ENCODE data around the gene EPHX1. TPM values are rescaled to one million over a fixed set of nuclear protein-coding genes. Genes with fewer than 3 reads are reported as not detected.

Gene EPHX1
- total RNA-seq, 4 donors from 2014 or later = 28.9 to 109 (median 59.9) TPM

DNA sequence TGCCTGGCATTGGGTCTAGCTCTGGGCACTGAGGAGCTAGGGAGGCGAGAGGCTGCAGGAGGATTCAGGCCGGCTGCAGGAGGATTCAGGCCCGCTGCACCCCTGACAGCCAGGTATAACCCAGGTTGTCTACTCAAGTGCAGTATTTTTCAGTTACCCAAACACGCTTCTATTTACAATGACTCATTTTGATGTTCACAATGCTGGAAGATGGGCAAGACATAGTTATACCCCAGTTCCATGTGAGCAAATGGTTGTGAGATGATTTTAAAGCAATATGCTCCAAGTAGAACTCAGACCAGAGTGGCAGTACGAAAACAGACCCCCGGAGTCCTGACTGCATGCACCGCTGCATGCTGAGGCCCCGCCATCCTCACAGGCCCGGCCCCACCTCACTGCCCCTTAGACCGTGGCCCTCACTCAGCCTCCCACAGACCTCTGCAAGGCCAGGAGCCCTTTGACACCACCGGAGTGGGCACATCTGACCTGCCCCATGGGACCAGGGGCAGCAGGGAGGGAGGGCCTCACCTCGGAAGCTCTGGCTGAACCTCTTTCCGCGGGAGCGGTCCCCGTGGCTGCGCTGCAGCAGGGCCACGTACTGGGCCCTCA is 78.5 kb downstream of the EPHX1 start:
- no peak overlapping the region for H3K27ac ChIP-seq
- H3K4me1 ChIP-seq = peaks cover 0 to 34% (median 0%) of the 10 kb centered on the region in 4 donors
- H3K4me3 ChIP-seq = peak overlapping the region in 1 of 4 donors; percentile 5
- H3K36me3 ChIP-seq = no peaks in the 10 kb centered on the region
- DNase-seq = no peak
- H3K27me3 ChIP-seq = no peaks in the 10 kb centered on the region
- no peaks in the 10 kb centered on the region for H3K9me3 ChIP-seq
- TF ChIP-seq, protein P1, sequence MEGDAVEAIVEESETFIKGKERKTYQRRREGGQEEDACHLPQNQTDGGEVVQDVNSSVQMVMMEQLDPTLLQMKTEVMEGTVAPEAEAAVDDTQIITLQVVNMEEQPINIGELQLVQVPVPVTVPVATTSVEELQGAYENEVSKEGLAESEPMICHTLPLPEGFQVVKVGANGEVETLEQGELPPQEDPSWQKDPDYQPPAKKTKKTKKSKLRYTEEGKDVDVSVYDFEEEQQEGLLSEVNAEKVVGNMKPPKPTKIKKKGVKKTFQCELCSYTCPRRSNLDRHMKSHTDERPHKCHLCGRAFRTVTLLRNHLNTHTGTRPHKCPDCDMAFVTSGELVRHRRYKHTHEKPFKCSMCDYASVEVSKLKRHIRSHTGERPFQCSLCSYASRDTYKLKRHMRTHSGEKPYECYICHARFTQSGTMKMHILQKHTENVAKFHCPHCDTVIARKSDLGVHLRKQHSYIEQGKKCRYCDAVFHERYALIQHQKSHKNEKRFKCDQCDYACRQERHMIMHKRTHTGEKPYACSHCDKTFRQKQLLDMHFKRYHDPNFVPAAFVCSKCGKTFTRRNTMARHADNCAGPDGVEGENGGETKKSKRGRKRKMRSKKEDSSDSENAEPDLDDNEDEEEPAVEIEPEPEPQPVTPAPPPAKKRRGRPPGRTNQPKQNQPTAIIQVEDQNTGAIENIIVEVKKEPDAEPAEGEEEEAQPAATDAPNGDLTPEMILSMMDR (IDR thresholded peaks at IDR 0.05) = no peak
- no peak for TF ChIP-seq POLR2A (IDR thresholded peaks at IDR 0.05)

DNA sequence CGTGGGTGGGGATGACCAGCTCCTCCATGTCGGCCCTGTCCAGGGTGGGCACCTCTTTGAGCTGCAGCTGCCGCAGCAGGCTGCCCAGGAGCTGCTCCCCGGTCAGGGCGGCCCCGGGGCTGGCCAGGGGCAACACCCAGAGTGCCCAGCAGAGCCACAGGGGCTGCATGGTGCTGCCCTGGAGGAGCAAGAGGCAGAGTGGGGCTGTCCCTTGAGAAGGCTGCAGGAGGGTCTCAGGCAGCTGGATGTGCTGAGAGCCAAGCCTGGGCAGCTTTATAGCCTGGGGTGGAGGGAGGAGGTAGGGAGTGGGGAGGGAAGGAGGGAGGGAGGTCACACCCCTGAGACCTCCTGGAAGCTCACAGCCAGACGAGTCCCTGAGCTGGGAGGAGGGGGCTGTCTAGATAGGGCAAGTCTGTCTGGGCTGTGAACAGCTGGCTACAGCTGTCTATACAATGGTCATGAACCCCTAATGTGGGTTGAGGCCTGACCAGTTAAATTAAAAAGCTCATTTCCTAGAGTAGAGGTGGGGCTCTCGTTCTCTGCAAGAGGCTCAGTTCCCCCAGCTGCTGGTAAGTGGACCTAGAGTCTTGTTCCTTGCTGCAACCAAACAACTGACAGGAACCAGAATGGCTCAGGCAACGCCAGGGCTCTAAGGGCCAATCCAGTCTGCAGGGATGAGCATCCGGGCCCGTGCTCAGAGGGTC is 79.1 kb downstream of the EPHX1 start, which contains the start of gene LEFTY1:
Gene LEFTY1, minus strand, starts transcription at position 249 of the 704 bp plus-strand sequence. Its CDS starts 80 bp downstream, at position 169.
- Histone ChIP-seq H3K4me3 (peak within 1 kb of the TSS in 1 of 4 donors; percentile 5), H3K9me3 (no peaks in the 10 kb centered on the region), H3K4me1 (peaks cover 0 to 34% (median 0%) of the 10 kb centered on the region in 4 donors), H3K27ac (peak within 1 kb of the TSS in 2 of 4 donors; percentile 1 to 39), H3K36me3 (no peaks in the 10 kb centered on the region), H3K27me3 (no peaks in the 10 kb centered on the region)
- no peak for TF ChIP-seq POLR2A (IDR thresholded peaks at IDR 0.05)
- TF ChIP-seq, protein P1 (IDR thresholded peaks at IDR 0.05) = no peak
- DNase-seq = no peak

DNA sequence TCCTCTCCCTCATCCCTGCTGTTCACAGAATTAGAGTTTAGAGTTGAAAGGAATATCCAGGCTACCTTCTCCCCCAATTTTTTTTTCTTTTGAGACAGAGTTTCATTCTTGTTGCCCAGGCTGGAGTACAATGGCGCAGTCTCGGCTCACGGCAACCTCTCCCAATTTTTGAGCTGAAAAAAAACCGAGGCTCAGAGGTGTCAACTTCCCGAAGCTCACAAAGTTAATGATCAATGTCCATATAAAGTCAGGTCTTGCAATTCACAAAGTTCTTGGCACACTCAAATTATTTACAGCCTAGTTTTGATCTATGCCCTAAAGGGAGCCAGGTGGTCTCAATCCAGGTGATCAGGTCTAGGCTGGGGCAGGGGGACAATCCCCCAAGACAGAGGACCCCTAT is 79.8 kb downstream of the EPHX1 start:
- Histone ChIP-seq H3K4me3 (no peak overlapping the region), H3K36me3 (no peaks in the 10 kb centered on the region), H3K9me3 (no peaks in the 10 kb centered on the region), H3K27me3 (no peaks in the 10 kb centered on the region), H3K4me1 (peaks cover 0 to 34% (median 0%) of the 10 kb centered on the region in 4 donors), H3K27ac (peak overlapping the region in 2 of 4 donors; percentile 1 to 39)
- no peak for TF ChIP-seq POLR2A (IDR thresholded peaks at IDR 0.05)
- TF ChIP-seq, protein P1 (IDR thresholded peaks at IDR 0.05) = no peak
- DNase-seq = no peak

DNA sequence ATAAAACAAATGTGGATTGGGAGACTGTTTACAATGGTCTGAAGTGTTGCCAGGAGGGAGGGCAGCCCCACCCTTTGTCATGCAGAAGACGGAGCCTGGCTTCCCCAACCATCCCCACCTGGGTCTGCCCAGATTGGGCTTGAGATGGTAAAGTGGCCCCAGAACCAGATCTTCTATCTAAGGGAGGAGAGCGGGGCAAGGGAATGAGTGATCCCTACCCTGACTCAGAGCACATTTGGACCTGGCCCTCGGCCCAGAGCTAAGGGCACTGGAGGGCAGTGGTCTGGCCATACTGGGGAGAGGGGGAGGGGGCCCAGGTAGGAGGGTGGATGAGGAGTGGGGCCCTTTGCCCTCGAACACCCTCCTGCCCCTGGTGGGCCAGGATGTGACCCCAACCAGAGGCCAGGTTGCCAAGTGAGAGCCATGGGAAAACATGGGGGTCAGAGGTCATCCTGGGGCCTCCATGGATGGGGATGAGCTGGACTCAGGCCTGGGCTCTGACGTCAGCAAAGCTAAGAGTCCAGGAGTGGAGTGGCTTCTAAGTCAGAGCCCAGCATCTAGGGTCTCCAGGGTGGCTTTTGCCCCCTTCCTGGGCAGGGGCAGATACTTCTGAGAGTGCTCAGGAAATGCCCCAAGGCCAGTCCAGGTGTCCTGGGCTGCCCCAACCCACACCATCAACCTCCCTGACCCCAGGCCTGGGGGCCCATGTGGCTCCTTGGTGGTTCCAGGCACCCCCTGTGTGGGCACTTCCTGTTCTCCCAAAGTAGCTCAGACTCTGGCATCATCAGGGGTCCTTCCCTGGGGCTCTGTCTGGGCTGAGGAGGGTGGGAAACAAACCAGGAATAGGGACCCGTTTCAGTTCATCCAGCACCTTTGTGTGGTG is 80.7 kb downstream of the EPHX1 start:
- Histone ChIP-seq H3K9me3 (no peaks in the 10 kb centered on the region), H3K27me3 (no peaks in the 10 kb centered on the region), H3K4me3 (no peak overlapping the region), H3K27ac (peak overlapping the region in 2 of 4 donors; percentile 1 to 39), H3K36me3 (no peaks in the 10 kb centered on the region), H3K4me1 (peaks cover 0 to 34% (median 0%) of the 10 kb centered on the region in 4 donors)
- no peak for DNase-seq
- TF ChIP-seq, protein P1 (IDR thresholded peaks at IDR 0.05) = no peak
- TF ChIP-seq POLR2A (IDR thresholded peaks at IDR 0.05) = no peak

DNA sequence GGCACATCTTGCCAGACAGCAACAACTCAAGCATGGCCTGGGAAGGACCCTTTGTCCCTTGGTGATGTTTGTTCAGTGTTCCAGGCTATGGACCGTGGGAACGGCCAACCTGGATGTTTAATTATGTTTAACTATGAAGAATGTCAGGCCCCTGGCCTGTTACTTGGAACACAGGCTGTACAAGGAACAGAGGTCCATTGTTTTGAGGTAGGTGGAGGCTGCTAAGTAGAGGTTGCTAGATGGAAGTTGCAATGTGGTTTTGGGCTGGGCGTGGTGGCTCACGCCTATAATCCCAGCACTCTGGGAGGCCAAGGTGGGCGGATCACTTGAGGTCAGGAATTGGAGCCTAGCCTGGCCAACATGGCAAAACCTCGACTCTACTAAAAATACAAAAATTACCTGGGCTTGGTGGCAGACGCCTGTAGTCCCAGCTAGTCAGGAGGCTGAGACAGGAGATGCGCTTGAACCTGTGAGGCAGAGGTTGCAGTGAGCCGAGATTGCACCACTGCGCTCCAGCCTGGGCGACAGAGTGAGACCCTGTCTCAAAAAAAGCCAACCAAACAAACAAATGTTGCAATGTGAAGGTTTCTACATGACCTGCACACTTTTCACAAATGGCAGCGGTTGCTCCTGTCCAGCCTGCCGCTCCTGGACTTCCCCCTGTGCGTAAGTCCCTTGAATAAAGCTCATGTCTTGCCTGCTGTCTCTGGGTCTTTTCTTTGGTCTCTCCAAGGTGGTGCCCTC is 81.5 kb downstream of the EPHX1 start:
- Histone ChIP-seq H3K4me3 (no peak overlapping the region), H3K27ac (peak overlapping the region in 2 of 4 donors; percentile 1 to 39), H3K9me3 (no peaks in the 10 kb centered on the region), H3K27me3 (no peaks in the 10 kb centered on the region), H3K4me1 (peaks cover 0 to 34% (median 2%) of the 10 kb centered on the region in 4 donors), H3K36me3 (no peaks in the 10 kb centered on the region)
- TF ChIP-seq POLR2A (IDR thresholded peaks at IDR 0.05) = no peak
- TF ChIP-seq, protein P1 (IDR thresholded peaks at IDR 0.05) = no peak
- no peak for DNase-seq

All from Peyer's patch (tissue), 4 donors.